ENCODE data around the gene BRINP3.

- TF ChIP-seq MTA3 (IDR thresholded peaks at IDR 0.05; ENCODE audit: borderline replicate concordance), result no peak
- no peak for TF ChIP-seq E2F1 (CRISPR knock-in tag; IDR thresholded peaks at IDR 0.05)
- TF ChIP-seq HMGN3 (IDR thresholded peaks at IDR 0.05; ENCODE audit: borderline replicate concordance, extremely low read depth, insufficient read length, low read depth, low read length), result no peak
- no peak for TF ChIP-seq GTF2F1 (IDR thresholded peaks at IDR 0.05; ENCODE audit: low read depth, low read length)
- TF ChIP-seq NCOA1 (IDR thresholded peaks at IDR 0.05; ENCODE audit: low read depth), result no peak
- no peak for TF ChIP-seq ZNF232 (CRISPR knock-in tag; IDR thresholded peaks at IDR 0.05)
- no peak for TF ChIP-seq RB1 (IDR thresholded peaks at IDR 0.05; ENCODE audit: low read depth)
Measured at GRCh38 chr1:190170321-190170720, 307.3 kb downstream of the BRINP3 start.
